HepG2 (cell line): ENCODE data around the gene PBOV1. TPM values are rescaled to one million over a fixed set of nuclear protein-coding genes. Genes with fewer than 3 reads are reported as not detected.
A peak's percentile ranks its signal among the peaks of the same experiment; 100 is the strongest.

Experiments
- ARID3A ChIP-seq: IDR thresholded peaks from 2 replicates; pipeline ENCODE4 v1.6.1; 2012; ENCODE audit warnings: low read depth, low read length, improper control_type of control experiment
- CCDC6 ChIP-seq: sonication (generic); formaldehyde crosslinking; IDR thresholded peaks from 2 replicates; pipeline ENCODE4 v1.8.1; 2022; ENCODE audit warnings: mild to moderate bottlenecking, missing genetic modification reagents, moderate library complexity
- ELF3 ChIP-seq: IDR thresholded peaks from 2 replicates; pipeline ENCODE4 v1.6.1; 2016; ENCODE audit warnings: missing genetic modification reagents, missing compliant biosample characterization
- FOSL2 ChIP-seq: sonication (generic); formaldehyde crosslinking; IDR thresholded peaks from 2 replicates; pipeline ENCODE4 v1.4.0; 2020; ENCODE audit warnings: missing genetic modification reagents
- FOXP1 ChIP-seq, 2 experiments: fragments of 450-650 bp in 1 of 2; IDR thresholded peaks; 2 replicates each; pipeline ENCODE4 v1.6.1; 2017 to 2018; ENCODE audit warnings: antibody characterized with exemption in 1 of 2
- GATAD2A ChIP-seq: IDR thresholded peaks from 2 replicates; pipeline ENCODE4 v1.6.1; 2016
- HES4 ChIP-seq: sonication (generic); formaldehyde crosslinking; IDR thresholded peaks from 2 replicates; pipeline ENCODE4 v1.9.0; 2021; ENCODE audit warnings: mild to moderate bottlenecking, missing genetic modification reagents, borderline replicate concordance
- HNF4A ChIP-seq: sonication (generic); formaldehyde crosslinking; IDR thresholded peaks from 2 replicates; pipeline ENCODE4 v1.4.0; 2020; ENCODE audit warnings: missing genetic modification reagents
- MED1 ChIP-seq: sonication (generic); formaldehyde crosslinking; IDR thresholded peaks from 2 replicates; pipeline ENCODE4 v1.4.0; 2020; ENCODE audit warnings: missing genetic modification reagents
- MIER2 ChIP-seq: IDR thresholded peaks from 2 replicates; pipeline ENCODE4 v1.6.1; 2016; ENCODE audit warnings: missing biosample characterization, missing genetic modification reagents
- MXD3 ChIP-seq: IDR thresholded peaks from 2 replicates; pipeline ENCODE4 v1.6.1; 2016; ENCODE audit warnings: mild to moderate bottlenecking, missing biosample characterization, missing genetic modification reagents
- SUZ12 ChIP-seq: fragments of 150-350 bp; IDR thresholded peaks from 2 replicates; pipeline ENCODE4 v1.6.1; 2014; ENCODE audit warnings: low read depth, low read length
- ZFP41 ChIP-seq: sonication (generic); formaldehyde crosslinking; IDR thresholded peaks from 2 replicates; pipeline ENCODE4 v1.4.0; 2020; ENCODE audit warnings: mild to moderate bottlenecking, missing genetic modification reagents, borderline replicate concordance
- ZNF556 ChIP-seq: sonication (generic); formaldehyde crosslinking; IDR thresholded peaks from 2 replicates; pipeline ENCODE4 v1.4.0; 2020; ENCODE audit warnings: mild to moderate bottlenecking, missing genetic modification reagents, borderline replicate concordance
- ZNF609 ChIP-seq: sonication (generic); formaldehyde crosslinking; IDR thresholded peaks from 2 replicates; pipeline ENCODE4 v1.4.0; 2020; ENCODE audit warnings: mild to moderate bottlenecking, missing genetic modification reagents, borderline replicate concordance
- polyA plus RNA-seq, 8 experiments: library from polyadenylated mRNA; depleted of rRNA in 3 of 8; stranded (reverse) in 7 of 8; unstranded in 1 of 8; fragments of >200 nt; fragmentation: Illumina TruSeq in 4 of 8; extraction: Trizol in 4 of 8; gene quantifications; 2 replicates each; pipeline versions ENCODE4 v1.2.1 to v1.2.3, GENCODE V29; 2011 to 2016; ENCODE audit warnings: low read depth in 4 of 8, missing spikeins in 1 of 8, mixed read lengths in 1 of 8; ENCODE audit not compliant: insufficient read depth in 1 of 8
- total RNA-seq, 5 experiments: library from RNA; depleted of rRNA; stranded (reverse); fragments of >200 nt; fragmentation: Illumina TruSeq; extraction: Trizol; gene quantifications; 2 replicates each; pipeline ENCODE4 v1.2.3, GENCODE V29; 2016; ENCODE audit warnings: low read depth in 1 of 5
- TF ChIP-seq, protein P1 (sequence below): IDR thresholded peaks from 2 replicates; pipeline ENCODE4 v1.6.1; 2016; ENCODE audit warnings: mild to moderate bottlenecking
- TF ChIP-seq, protein P2 (sequence below): IDR thresholded peaks from 2 replicates; pipeline ENCODE4 v1.6.1; 2018; ENCODE audit warnings: missing genetic modification reagents, mild to moderate bottlenecking, missing compliant biosample characterization
- TF ChIP-seq, protein P3 (sequence below): IDR thresholded peaks from 2 replicates; pipeline ENCODE4 v1.6.1; 2016; ENCODE audit warnings: low read depth

Gene PBOV1
- total and polyA plus RNA-seq, 2 of the 13 experiments (the other 11 are each of a cell fraction or from before 2014, with no cell fraction given) = not detected

GRCh38 chr6:138204792-138205384 lies 13.4 kb downstream of the PBOV1 start (continued):
- TF ChIP-seq, protein P1, sequence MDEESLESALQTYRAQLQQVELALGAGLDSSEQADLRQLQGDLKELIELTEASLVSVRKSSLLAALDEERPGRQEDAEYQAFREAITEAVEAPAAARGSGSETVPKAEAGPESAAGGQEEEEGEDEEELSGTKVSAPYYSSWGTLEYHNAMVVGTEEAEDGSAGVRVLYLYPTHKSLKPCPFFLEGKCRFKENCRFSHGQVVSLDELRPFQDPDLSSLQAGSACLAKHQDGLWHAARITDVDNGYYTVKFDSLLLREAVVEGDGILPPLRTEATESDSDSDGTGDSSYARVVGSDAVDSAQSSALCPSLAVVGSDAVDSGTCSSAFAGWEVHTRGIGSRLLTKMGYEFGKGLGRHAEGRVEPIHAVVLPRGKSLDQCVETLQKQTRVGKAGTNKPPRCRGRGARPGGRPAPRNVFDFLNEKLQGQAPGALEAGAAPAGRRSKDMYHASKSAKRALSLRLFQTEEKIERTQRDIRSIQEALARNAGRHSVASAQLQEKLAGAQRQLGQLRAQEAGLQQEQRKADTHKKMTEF (CRISPR knock-in tag) = 0 out of 2 replicates have a peak, but pooled peaks have one; percentile 40
- TF ChIP-seq GATAD2A (CRISPR knock-in tag) (peak; percentile 68), MIER2 (CRISPR knock-in tag) (peak; percentile 59; the same call in 1 of the 2 replicates), ZFP41 (CRISPR knock-in tag) (no peak), HES4 (CRISPR knock-in tag) (no peak), CCDC6 (CRISPR knock-in tag) (no peak), MXD3 (no peak), ELF3 (peak; percentile 76), SUZ12 (no peak), FOXP1 (IDR thresholded peaks at IDR 0.05) (no peak), FOXP1 (CRISPR knock-in tag; IDR thresholded peaks at IDR 0.05) (peak; percentile 71), ARID3A (peak; percentile 35; the same call in 1 of the 2 replicates), ZNF609 (0 out of 2 replicates have a peak, but pooled peaks have one; percentile 36), FOSL2 (CRISPR knock-in tag) (peak; percentile 66), MED1 (CRISPR knock-in tag) (0 out of 2 replicates have a peak, but pooled peaks have one; percentile 18), HNF4A (CRISPR knock-in tag) (peak; percentile 32; the same call in 1 of the 2 replicates), ZNF556 (CRISPR knock-in tag) (peak; percentile 20; the same call in 1 of the 2 replicates)
- TF ChIP-seq, protein P2, sequence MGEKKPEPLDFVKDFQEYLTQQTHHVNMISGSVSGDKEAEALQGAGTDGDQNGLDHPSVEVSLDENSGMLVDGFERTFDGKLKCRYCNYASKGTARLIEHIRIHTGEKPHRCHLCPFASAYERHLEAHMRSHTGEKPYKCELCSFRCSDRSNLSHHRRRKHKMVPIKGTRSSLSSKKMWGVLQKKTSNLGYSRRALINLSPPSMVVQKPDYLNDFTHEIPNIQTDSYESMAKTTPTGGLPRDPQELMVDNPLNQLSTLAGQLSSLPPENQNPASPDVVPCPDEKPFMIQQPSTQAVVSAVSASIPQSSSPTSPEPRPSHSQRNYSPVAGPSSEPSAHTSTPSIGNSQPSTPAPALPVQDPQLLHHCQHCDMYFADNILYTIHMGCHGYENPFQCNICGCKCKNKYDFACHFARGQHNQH (CRISPR knock-in tag) = peak; percentile 33
- TF ChIP-seq, protein P3, sequence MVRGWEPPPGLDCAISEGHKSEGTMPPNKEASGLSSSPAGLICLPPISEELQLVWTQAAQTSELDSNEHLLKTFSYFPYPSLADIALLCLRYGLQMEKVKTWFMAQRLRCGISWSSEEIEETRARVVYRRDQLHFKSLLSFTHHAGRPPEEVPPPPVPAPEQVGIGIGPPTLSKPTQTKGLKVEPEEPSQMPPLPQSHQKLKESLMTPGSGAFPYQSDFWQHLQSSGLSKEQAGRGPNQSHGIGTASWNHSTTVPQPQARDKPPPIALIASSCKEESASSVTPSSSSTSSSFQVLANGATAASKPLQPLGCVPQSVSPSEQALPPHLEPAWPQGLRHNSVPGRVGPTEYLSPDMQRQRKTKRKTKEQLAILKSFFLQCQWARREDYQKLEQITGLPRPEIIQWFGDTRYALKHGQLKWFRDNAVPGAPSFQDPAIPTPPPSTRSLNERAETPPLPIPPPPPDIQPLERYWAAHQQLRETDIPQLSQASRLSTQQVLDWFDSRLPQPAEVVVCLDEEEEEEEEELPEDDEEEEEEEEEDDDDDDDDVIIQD = peak; percentile 78; the same call in 1 of the 2 replicates
